ENCODE data around the gene APOBEC3B.

DNA sequence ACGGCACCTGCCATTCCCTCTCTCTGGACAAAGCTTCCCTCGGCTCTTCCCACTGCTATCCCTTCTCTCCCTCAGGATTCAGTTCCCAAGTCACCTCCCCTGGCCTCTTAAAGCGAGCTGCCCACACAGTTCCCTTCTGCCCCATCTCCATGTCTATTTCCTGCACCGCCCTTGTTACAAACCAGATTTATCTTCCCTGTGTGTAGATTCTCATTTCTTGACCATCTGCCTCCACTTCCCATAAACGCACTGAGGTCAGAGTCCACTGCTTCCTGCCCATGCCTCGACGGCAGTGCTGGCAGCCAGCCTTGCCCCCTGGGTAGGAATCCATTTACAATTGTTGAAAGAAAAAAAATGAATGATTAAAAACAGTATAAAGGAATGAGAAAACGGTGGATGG lies 11.6 kb upstream of the APOBEC3B start:
- TF ChIP-seq, protein P1, sequence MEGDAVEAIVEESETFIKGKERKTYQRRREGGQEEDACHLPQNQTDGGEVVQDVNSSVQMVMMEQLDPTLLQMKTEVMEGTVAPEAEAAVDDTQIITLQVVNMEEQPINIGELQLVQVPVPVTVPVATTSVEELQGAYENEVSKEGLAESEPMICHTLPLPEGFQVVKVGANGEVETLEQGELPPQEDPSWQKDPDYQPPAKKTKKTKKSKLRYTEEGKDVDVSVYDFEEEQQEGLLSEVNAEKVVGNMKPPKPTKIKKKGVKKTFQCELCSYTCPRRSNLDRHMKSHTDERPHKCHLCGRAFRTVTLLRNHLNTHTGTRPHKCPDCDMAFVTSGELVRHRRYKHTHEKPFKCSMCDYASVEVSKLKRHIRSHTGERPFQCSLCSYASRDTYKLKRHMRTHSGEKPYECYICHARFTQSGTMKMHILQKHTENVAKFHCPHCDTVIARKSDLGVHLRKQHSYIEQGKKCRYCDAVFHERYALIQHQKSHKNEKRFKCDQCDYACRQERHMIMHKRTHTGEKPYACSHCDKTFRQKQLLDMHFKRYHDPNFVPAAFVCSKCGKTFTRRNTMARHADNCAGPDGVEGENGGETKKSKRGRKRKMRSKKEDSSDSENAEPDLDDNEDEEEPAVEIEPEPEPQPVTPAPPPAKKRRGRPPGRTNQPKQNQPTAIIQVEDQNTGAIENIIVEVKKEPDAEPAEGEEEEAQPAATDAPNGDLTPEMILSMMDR (IDR thresholded peaks at IDR 0.05) = no peak
- no peak for TF ChIP-seq EZH2 (IDR thresholded peaks at IDR 0.05; ENCODE audit: borderline replicate concordance, insufficient read depth, low read depth, low read length, poor library complexity, severe bottlenecking)
